HG02588 (cell line): ENCODE results near the gene SNRNP200.
"Not testable (repeated sequence)": the region's sequence is repeated elsewhere in the genome, so short reads cannot be mapped to it uniquely, and the experiment has no call there.

ENCODE experiments used
- ATAC-seq: cut with Tn5 transposase; IDR thresholded peaks from one replicate; pipeline ENCODE4 v1.9.1; 2021; ENCODE audit warnings: mild to moderate bottlenecking, moderate library complexity; ENCODE audit not compliant: unreplicated experiment

Gene SNRNP200

GRCh38 chr2:96274355-96275056 is 30.8 kb downstream of the SNRNP200 start:
- ATAC-seq: no peak

DNA sequence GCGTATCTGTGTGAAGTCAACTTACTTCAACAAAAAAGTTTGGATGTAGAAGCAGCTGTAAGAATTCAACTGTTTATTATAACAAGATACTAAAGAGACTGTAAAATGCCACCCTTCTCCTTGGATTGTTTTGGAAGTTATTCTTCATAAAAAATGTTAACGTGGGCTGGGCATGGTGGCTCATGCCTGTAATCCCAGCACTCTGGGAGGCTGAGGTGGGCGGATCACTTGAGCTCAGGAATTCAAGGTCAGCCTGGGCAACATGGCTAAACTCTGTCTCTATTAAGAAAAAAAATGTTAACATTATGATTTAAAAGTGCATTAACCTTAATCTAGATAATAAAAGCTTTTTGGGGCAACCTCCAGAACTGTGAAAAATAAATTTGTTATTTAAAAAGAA is 31.6 kb downstream of the SNRNP200 start:
- no peak for ATAC-seq

DNA sequence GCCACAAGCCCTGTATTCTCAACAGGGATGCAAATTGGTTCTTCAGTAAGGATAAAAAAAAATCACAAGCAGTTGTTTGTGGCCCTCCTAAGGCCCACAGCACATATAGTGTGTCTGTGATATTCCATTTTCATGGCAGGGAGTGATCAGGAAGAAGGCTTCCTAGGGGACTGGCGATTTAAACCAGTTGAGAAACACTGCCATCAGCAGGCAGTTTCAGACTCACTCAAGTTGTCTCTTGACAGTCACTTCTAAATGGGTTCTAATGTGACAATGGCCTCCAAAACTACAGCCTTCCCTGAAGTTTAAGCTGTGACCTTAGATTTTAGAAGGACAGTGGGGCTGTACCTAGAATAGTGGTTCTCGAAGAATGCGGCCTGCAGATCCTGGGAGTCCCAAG is 33.4 kb downstream of the SNRNP200 start:
- ATAC-seq: no peak

DNA sequence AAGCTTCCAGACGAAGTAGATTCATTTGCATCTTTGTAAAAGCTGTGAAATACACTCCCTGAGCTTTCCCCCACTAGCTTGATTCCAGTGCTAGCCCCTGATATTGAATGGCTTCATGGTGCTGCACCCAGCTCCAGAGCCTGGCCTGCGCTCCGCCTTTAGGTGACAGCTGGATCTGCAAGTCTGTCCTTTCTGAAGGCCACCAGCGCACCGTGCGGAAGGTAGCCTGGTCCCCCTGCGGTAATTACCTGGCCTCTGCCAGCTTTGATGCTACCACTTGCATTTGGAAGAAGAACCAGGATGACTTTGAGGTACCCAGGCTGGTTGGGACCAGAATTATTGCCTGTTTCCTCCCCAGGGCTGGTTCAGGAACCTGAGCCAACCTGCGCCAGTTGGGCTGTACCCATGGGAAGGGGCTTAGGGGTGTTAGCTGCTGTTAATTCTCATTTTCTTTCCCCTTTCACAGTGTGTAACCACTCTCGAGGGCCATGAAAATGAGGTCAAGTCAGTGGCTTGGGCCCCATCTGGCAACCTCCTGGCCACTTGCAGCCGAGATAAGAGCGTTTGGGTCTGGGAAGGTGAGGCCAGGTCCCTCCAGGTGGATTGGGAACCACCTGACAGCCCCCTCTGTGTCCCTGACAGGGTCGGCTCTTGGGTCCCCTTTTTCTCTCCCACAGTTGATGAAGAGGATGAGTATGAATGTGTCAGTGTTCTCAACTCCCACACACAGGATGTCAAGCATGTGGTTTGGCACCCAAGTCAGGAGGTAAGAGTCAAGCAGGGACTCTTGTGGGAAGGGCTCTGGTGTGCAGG is 38.0 kb downstream of the SNRNP200 start:
- ATAC-seq: no peak

DNA sequence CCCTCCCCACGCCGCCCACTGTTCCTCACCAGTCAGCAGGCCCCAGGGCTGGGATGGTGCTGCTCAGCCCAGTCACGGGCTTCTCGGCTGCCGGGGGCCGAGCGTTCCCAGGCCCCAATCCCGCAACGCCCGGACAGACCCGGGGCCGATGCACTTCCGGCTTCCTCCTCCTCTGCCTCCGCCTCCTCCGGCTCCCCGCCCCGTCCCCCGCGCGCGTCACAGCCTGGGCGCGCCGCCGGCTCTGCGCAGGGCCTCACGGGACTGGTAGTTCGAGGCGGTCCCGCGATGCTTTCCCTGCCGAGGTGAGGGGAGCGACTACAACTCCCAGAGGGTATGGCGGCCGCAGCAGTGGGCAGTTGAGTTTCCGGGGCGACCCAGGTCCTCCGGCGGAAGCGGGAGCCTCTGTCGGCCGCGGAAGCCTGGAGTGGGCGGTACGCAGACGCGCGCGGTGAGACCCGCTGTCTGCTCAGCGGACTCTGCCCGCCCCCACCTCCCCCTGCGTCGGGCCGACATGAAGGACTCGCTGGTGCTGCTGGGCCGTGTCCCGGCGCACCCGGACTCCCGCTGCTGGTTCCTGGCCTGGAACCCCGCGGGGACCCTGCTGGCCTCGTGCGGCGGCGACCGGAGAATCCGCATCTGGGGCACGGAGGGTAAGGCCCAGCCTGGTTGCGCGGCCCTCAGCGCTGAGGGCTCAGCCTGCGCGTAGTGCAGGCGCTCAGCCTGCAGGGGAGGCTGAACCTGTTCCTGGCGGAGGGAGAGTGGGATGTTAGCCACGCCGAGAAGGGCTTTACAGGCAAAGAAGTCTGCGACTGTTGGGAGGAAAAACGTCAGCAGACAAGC is 39.3 kb downstream of the SNRNP200 start, which contains the start of the genes CIAO1 and TMEM127:
CIAO1 (plus strand) TSS at position 386 of the 840 bp plus-strand sequence; CDS start at position 512, 126 bp downstream.
TMEM127 (minus strand) TSS at position 158 of the 840 bp plus-strand sequence. CDS start 616 bp downstream, outside the sequence.
- ATAC-seq: peak; percentile 90

- peak; percentile 9 for ATAC-seq
These were observed 40.0 kb downstream of the SNRNP200 start for GRCh38 chr2:96265349-96265839.

DNA sequence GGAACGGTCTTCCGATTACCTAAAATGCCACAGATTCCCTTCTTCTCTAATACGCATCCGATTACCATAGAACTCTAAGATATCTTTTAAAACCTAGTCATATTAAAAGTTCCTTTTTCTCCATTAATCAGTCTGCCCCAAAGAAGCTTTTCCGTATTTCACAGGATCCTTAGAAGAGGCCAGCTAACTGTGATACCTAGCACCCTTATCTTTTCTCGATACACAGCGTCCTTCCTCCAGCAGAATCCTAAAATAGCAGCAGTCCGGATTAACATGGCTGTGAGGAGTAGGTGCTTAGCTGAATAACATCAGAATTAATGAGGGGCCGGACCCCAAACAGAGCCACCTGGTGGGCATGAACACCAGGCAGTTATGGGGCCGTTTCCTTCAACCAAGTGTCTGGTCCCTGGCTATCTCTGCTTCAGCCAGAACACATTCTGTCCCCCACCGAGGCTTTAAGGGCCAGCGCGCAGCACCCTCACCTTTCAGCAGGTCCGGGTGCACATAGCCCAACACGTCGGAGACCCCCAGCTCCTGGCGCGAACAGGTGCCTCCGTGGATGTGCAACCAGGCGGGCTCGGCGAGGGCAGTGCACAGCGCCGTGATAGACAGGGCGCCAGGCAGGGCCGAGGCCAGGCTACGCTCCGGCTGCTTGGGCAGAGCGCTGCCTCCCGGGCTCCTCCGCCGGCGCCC is 40.5 kb downstream of the SNRNP200 start:
- ATAC-seq: peak; percentile 4

GRCh38 chr2:96264086-96264485 is 41.3 kb downstream of the SNRNP200 start:
- no peak for ATAC-seq

GRCh38 chr2:96262306-96262705 is 43.0 kb downstream of the SNRNP200 start:
- ATAC-seq: no peak

GRCh38 chr2:96261328-96262003 is 43.9 kb downstream of the SNRNP200 start:
- no peak for ATAC-seq

GRCh38 chr2:96260387-96261260 is 44.7 kb downstream of the SNRNP200 start:
- ATAC-seq: no peak

GRCh38 chr2:96259497-96259921 is 45.8 kb downstream of the SNRNP200 start:
- no peak for ATAC-seq

GRCh38 chr2:96258166-96259022 is 47.0 kb downstream of the SNRNP200 start:
- ATAC-seq: no peak

GRCh38 chr2:96257744-96258143 is 47.6 kb downstream of the SNRNP200 start:
- not testable (repeated sequence) for ATAC-seq

GRCh38 chr2:96256611-96257113 is 48.7 kb downstream of the SNRNP200 start:
- no peak for ATAC-seq

GRCh38 chr2:96254571-96254970 is 50.8 kb downstream of the SNRNP200 start:
- no peak for ATAC-seq

DNA sequence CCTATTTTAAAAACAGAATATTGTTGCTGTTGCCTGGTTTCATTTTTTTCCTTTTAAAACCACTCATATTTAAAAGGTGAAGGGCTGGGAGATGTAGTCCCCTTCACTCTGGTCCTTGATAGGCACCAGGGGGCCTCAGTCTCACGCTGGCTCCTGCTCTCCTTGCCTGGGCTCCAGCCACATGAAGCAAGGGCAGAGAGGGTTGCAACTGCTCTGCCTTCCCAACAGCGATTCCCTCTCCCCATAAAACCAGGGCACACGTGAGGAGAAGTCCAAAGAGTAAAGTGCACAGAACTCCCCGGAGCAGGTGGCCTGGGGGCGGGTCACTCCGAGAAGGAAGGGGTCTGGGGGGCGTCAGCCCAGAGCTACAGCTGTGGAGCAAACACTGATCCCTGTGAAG is 52.3 kb downstream of the SNRNP200 start:
- ATAC-seq: no peak

DNA sequence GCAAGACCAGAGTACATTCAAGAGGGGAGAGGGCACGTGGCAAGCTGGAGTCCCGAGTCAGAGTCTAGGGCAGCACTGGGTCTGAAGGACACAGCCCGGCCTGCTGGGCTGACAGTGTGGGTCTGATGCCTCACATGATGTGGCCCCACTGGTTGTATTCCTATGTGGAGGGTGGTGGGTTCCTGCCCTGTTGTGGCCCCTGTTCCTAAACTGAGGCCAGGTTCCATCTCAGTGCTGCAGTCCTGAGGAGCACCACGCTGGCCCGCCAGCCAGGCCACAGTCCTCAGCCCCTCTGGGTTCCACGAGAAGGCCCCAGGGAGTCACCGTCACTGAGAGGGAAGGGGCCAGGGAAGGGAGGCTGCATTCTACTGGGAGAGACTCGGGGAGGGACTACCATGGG is 52.8 kb downstream of the SNRNP200 start:
- ATAC-seq: no peak
